GM21360 (cell line): ENCODE results near the gene CEP290.
A peak's percentile ranks its signal among the peaks of the same experiment; 100 is the strongest.
"Not testable (repeated sequence)": the region's sequence is repeated elsewhere in the genome, so short reads cannot be mapped to it uniquely, and the experiment has no call there.

Experiments
- ATAC-seq: cut with Tn5 transposase; IDR thresholded peaks from one replicate; pipeline ENCODE4 v1.9.1; 2021; ENCODE audit warnings: mild to moderate bottlenecking, moderate library complexity; ENCODE audit not compliant: unreplicated experiment

The CEP290 gene

GRCh38 chr12:88057994-88058718, 83.7 kb downstream of the CEP290 start:
- ATAC-seq = no peak

GRCh38 chr12:88056571-88056970, 85.3 kb downstream of the CEP290 start:
- ATAC-seq = no peak

DNA sequence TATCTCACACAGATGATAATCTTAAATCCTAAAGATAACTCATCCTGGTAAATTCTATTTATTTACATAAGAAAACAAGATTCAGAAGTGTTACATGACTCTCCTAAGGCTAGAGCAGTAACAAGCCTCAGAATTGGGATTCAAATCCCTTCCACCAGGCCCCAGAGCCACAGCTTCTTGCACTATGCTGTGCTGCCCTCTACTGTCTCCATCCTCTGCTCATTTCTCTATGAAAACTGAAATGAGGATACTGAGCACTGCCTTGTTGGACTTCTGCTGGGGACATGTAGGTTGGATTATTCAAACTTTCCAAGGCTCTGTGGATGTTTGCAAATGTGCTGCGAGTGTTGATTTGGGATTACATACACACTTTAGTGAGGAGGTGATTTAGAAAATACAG, 89.2 kb downstream of the CEP290 start:
- ATAC-seq = peak; percentile 81

DNA sequence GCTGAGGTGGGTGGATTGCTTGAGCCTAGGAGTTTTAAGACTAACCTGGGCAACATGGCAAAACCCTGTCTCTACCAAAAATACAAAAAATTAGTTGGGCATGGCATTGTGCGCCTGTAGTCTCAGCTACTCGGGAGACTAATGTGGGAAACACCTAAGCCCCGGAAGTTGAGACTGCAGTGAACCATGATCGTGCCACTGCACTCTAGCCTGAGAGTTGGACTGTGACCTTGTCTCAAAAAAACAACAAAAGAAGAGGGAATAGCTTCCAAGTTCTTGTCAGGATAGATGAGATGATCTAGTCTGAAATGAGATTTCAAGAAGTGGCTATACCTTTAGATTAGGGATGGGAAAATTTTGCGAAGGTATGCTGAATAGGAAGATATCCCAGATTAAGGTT, 97.9 kb downstream of the CEP290 start:
- no peak for ATAC-seq

DNA sequence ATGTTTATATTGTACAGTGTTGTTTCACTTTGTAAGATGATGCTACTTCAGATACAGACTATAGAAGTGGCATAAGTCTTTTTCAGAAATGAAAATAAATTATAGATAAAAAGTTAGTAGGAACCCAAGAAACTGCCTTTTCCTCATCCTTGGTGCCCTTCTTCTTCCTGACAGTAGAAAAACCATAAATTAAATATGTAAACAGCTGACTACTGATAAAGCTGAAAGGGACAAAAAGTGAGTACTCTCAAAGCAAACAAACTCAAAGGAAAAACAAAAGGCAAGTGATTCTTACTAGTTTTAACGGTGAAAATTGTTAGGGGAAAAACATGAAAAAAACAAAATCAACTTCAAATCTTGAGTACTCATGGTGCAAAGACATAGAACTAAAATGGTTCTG, 104.1 kb downstream of the CEP290 start:
- no peak for ATAC-seq

- no peak for ATAC-seq
Measured at GRCh38 chr12:88036353-88036965, 105.4 kb downstream of the CEP290 start.

DNA sequence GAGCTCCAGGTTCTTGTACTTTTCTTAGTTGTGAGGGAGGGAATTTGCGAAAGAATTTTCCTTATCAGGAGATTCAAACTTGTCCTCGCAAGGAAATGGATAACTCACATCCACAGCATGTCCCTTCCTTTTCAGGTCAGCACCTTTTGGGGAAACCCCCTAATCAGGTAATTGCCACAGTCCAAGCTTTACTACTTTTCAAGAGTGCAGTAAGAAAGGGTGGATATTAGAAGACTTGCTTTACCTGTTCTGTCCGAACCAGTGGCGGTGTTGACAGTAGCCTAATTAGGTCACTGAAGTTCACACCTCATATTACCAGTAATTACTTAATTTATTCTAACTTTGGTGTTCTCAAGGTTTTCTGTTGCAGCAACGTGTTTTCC, 106.0 kb downstream of the CEP290 start:
- ATAC-seq = peak; percentile 10

GRCh38 chr12:88035271-88035906, 106.5 kb downstream of the CEP290 start:
- ATAC-seq = peak; percentile 100

DNA sequence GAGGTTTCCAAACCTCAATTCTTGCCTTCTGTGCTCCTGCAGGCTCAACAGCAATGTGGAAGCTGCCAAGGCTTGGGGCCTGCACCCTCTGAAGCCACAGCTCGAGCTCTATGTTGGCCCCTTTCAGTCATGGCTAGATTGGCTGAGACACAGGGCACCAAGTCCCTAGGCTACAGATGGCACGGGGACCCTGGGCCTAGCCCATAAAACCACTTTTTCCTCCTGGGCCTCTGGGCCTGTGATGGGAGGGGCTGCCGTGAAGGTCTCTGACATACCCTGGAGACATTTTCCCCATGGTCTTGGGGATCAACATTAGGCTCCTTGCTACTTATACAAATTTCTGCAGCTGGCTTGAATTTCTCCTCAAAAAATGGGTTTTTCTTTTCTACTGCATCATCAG, 110.7 kb downstream of the CEP290 start:
- not testable (repeated sequence) for ATAC-seq

DNA sequence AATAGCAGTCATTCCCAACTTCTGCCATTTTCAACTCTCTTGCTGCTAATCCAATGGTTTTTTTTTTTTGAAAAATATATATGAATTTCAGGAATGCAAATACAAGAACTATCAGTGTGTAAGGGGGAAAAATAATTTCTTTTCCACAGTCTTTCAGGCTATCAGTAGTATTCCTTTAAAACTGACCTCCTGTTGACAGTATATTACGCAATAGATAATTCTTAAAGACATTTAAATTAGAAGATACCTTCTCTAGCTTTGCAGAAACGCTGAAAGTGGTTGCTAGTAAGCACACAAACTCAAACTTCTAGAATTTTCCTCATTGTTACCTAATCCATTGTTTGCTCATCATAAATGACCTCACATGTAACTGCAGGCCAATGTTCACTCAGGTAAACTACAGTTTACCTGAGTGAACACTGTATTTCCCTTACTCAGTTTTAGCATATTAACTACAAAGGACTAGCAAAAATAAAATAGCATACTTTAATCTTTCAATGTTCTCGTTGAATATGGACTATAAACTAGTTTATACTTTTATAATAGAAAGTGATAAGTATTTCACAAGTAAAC, 112.7 kb downstream of the CEP290 start, which contains the start of gene C12orf50:
TSS of gene C12orf50 (minus strand) at position 309 of the 573 bp plus-strand sequence. CDS start 2,439 bp downstream, outside the sequence.
- no peak for ATAC-seq

DNA sequence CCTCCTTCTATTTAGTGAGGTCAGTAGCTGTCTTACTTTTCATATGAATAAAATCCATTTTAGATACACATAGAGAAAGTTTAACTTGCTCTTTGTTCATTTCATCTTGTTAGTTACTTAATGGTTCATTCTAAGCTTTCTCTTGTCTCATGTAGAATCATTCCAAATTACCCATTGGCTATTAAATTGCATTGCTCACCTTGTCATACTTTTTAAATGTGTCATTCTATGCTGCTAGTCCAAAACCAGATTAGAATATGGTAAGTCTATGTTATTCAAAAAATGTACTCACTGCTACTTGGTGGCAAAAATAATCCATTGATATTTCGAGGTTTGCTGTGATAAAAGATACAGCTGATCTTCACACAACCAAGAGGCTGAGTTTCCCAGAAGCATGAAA, 115.7 kb downstream of the CEP290 start:
- ATAC-seq = no peak

- ATAC-seq = no peak
Measured at GRCh38 chr12:88017964-88018363, 123.9 kb downstream of the CEP290 start.

DNA sequence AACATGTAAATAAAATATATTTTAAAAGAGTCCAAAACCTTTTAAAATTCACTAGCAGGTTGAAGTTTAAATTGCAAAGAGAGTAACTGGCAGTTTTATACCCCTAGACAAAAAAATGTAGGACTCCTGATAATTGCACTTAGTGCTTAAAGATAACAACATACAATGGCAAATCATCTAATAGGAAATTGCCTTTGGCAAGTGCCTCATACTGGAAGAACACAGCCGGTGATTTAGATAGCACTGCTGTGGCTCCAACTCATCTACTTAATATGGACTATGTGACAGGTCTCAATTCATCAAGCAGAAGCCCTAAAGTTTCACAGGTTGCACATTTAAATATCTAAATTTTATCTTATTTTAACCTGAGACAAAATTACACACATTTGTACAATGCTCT, 126.1 kb downstream of the CEP290 start:
- ATAC-seq = no peak

DNA sequence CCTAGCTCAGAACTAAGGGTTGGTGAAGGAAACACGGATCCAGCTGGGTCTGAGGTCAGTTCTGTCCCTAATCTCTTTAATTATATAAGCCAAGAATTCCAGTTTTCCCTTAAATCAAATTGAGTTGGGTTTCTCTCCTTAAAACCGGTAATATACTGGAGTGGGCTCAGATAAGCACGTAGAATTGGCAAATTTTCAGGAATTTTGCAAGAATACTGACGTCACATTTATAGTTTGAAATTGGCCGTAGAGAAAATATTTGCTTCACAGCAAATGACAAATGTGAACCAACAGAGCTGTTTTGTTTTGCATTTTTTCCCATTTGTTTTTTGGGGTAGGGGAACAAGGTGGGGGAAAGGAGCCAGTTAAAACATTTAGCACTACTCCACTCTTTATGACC, 130.1 kb downstream of the CEP290 start:
- ATAC-seq = no peak

DNA sequence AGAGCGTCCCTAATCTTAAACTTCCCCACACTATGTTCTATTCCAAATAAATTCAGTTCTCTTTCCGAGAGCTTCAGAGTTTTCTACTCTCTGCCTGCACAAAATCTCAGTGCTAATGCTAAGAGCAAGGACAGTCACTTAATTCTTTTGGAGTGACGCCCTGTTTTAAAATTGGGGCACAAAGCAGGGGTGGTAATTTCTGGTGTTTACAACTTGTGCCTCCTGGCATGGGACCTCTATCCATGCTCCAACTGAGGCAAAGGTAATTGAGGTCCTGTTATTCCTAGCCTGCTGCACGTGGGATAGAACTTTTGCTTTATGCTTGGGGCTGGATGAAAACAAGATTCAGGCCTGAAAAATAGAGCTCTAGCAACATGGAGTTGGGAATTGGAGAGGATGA, 135.5 kb downstream of the CEP290 start:
- no peak for ATAC-seq

GRCh38 chr12:88001327-88001726, 140.6 kb downstream of the CEP290 start:
- no peak for ATAC-seq
